HG03045 (cell line): ENCODE data around the gene TAF11L4.
"Not testable (repeated sequence)": the region's sequence is repeated elsewhere in the genome, so short reads cannot be mapped to it uniquely, and the experiment has no call there.

Experiments
- ATAC-seq: cut with Tn5 transposase; IDR thresholded peaks from one replicate; pipeline ENCODE4 v1.9.1; 2021; ENCODE audit warnings: mild to moderate bottlenecking, moderate library complexity; ENCODE audit not compliant: unreplicated experiment

Gene TAF11L4

DNA sequence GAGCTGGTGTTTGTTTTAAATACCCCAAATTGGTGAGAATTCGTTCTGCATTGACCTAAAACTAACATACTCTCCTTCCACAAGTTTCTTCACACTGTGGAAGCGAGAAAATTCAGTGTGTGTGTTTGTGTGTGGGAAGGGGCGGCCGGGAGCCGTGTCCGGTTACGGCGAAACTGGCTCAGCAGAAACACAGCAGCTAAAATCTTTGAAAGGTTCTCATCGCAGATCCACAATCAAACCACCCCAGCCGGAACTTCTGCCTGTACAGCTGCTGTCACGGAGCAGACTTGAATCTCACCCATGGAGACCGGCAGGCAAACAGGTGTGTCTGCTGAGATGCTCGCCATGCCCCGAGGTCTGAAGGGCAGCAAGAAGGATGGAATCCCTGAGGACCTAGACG is at the start of gene TAF11L4:
Gene TAF11L4, plus strand, starts transcription at position 301 of the 400 bp plus-strand sequence.
- not testable (repeated sequence) for ATAC-seq

DNA sequence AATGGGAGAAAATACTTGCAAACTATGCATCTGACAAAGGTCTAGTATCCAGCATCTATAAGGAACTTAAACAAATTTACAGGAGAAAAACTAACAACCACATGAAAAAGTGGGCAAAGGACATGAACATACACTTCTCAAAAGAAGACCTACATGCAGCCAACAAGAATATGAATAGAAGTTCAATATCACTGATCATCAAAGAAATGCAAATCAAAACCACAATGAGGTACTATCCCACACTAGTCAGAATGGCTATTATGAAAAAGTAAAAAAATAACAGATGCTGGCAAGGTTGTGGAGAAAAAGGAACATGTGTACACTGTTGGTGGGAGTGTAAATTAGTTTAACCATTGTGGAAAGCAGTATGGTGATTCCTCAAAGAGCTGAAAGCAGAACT is 46.5 kb upstream of the TAF11L4 start:
- ATAC-seq: not testable (repeated sequence)

DNA sequence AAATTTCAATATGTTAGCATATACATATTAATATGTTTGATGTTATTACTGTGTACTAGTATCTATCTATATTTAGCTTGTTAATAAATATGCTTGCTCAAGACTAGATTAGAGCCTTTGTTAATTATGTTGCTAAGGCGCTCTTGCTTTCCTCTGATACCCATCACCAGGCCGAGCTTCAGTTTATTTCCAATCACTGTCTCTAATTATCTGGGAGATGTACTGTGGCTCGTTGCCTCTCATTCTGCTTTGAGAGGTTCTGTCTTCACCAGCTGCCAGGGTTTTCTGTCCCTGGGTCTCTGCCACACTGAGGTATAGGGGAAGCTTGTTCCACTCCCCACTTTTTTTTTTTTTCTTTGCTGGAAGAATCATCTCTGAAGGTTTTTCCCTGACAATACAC is 44.6 kb upstream of the TAF11L4 start:
- ATAC-seq: no peak

DNA sequence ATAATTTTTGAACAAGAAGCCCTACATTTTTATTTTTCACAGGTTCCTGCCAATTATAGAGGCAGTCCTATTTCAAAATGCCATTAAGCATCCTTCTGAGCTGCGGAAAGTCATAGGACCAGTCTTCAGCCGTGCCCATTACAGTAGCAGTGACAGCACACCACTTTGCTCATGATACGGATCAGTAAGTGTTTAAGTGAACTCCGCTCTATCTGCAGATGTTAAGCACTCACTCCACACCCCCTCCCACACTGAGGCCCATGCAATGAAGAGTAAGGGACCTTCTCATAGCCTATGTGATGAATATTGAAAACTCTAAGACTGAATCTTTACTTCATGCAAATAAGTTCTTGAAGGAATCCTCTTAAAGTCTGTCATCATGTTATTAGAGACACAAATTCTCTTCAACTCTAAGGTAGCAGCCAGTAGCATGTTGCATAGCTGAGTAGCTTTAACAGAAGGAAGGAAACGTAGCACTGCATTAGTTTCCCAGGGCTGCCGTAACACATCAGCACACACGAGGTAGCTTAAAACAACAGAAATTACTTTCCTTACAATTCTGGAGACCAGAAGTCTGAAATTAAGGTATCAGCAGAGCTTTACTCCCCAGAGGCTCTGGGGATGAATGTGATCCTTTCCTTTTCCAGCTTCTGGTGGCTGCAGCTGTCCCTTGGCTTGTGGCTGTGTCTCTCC is 43.9 kb upstream of the TAF11L4 start:
- no peak for ATAC-seq

DNA sequence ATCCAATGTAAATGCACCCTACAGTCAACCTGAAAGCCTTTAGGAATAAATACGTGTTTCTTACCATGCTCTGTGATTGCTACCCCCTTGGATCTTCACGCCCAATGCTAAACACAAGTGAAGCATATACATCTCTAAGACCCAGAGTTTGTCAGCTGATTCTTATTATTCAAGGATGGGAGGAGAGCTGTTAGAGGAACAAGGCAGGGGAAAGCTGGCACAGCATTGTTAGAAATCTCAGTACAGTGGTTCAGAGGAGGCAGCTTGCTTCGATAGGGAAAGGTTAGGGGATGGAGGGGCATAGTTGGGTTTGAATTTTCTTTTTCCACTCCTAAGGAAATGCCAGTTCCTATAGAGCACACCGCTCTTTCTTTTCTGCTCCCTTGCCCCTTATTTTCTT is 40.2 kb upstream of the TAF11L4 start:
- no peak for ATAC-seq

DNA sequence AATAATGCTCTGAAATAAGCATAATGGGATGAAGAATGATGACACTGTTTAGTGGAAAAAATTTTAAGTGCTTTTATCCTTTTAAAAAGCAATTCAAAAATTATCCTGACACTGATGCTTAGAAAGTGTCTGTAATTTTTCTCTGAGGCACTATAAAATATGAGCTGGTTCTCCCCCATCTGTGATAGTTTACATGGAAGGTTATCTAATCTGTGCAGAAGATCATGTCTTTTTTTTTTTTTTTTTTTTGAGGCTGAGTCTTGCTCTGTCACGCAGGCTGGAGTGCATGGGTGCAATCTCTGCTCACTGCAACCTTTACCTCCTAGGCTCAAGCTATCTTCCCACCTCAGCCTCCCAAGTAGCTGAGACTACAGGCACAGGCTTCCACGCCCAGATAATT is 38.8 kb upstream of the TAF11L4 start:
- no peak for ATAC-seq

DNA sequence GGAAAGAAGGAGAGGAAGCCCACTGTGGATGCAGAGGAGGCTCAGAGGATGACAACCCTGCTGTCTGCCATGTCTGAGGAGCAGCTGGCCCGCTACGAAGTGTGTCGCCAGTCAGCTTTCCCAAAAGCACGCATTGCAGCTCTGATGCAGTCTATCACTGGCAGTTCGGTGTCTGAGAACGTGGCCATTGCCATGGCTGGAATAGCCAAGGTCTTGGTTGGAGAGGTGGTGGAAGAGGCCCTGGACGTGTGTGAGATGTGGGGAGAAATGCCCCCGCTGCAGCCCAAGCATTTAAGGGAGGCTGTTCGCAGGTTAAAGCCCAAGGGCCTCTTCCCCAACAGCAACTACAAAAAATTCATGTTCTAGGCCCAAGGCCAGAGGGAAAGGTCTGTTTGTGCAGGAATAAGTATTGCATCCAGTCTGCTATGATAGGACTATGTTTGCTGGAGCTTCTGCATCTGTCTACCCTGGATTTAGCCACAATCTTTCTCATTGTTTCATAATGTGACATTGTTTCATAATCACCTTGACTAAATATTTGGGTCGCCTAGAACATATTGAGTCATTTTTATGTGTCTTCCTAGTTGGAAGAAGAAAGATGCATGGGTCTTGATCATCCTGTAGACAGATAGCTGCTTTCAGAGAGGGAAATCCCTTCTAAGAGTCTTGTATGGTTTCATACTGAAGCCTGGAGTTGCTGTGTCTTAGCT is 35.0 kb upstream of the TAF11L4 start:
- ATAC-seq: not testable (repeated sequence)

DNA sequence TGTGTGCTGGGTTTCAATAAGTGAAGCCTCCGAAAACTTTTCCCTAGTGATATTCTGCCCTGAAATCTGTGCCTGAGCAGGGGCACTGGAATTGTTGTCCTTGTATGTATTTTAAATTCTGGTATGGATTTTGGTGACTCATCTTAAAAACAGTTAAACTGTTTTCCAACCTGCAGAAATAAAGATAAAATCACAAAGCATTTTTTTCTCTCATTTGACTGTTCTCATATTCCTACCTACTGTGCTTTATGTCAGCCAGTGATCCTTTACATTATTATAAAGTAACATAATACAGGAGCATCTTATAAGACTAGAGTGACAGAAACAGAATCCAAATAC is 34.5 kb upstream of the TAF11L4 start:
- no peak for ATAC-seq

DNA sequence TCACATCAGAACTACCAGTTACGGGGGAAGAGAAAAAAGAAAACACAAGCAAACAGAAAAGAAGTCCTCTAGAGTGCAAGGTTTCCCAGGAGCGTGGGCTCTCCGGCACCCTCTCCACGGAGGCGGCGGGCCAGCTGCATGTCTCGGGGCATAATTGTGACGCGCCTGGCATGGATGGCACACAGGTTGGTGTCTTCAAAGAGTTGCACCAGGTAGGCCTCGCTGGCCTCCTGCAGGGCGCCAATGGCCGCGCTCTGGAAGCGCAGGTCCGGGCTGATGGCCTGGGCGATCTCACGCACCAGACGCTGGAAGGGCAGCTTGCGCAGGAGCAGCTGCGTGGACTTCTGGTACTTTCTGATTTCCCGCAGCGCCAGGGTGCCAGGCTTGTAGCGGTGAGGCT is 30.3 kb upstream of the TAF11L4 start:
- not testable (repeated sequence) for ATAC-seq

DNA sequence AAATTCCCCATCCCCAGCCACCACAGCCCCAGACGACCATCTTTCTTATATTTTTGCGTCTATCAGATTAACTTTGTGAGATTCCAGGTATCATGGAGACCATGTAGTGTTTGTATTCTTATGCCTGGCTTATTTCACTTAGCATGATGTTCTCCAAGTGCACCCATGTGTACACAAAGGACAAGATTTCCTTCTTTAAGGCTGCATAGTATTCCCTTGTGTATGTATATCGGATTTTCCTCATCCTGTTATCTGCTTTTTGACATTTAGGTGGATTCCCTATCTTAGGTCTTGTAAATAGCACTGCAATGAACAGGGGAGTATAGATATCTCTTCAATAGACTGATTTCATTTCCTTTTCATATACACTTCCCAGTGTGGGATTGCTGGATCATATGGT is 28.8 kb upstream of the TAF11L4 start:
- no peak for ATAC-seq

DNA sequence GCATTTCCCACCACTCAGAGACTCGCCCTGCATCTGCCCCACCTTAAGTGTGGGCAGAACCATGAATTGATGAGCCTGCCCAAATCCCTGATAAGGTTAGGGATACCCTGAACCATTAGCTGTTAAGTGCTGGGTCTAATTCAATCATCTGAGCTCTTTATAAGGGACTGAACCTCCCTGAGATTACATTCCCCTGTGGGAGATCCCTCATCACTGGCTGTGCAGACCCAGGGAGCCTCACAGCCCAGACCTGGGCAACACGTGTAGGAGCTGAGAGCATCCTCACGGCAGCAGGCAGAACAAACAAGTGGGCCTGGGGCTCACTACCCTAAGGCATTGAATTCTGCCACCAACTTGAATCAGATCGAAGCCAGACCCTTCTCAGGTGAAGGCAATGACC is 24.2 kb upstream of the TAF11L4 start:
- ATAC-seq: no peak

DNA sequence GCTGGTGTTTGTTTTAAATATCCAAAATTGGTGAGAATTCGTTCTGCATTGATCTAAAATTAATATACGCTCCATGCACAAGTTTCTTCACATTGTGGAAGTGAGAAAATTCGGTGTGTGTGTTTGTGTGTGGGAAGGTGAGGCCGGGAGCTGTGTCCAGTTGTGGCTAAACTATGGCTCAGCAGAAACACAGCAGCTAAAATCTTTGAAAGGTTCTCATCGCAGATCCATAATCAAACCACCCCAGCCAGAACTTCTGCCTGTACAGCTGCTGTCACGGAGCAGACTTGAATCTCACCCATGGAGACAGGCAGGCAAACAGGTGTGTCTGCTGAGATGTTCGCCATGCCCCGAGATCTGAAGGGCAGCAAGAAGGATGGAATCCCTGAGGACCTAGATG is 23.7 kb upstream of the TAF11L4 start, which contains the start of gene TAF11L2:
Gene TAF11L2, plus strand, starts transcription at position 301 of the 400 bp plus-strand sequence.
- not testable (repeated sequence) for ATAC-seq

DNA sequence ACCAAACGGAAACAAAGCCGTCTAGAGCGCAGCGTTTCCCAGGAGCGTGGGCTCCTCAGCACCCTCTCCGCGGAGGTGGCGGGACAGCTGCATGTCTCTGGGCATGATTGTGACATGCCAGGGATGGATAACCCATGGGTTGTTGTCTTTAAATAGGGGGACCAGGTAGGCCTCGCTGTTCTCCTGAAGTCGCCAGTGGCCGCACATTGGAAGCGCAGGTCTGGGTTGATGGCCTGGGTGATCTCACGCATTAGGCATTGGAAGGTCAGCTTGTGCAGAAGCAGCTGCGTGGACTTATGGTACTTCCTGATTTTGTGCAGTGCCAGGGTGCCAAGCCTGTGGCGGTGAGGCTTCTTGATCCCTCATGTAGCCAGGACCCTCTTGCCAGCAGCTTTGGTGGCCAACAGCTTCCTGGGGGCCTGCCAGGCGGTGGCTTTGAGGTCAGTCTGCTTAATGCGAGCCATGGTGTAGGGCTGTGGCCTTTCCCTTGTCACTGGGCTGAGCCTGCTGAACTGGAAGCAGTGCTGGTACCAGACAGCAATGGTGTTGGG is 9.8 kb upstream of the TAF11L4 start:
- ATAC-seq: no peak

DNA sequence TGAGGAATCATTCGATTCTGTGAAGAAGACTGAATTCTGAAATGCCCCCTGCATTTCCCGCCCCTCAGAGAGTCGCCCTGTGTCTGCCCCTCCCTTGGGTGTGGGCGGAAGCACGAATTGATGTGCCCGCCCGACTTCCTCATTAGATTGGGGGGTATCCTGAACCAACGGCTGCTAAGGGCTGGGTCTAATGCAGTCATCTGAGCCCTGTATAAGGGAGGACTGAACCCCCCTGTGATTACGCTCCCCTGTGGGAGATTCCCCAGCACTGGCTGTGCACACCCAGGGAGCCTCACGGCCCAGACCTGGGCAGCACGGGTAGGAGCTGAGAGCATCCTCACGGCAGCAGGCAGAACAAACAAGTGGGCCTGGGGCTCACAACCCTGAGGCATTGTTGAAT is 4.1 kb upstream of the TAF11L4 start:
- not testable (repeated sequence) for ATAC-seq

DNA sequence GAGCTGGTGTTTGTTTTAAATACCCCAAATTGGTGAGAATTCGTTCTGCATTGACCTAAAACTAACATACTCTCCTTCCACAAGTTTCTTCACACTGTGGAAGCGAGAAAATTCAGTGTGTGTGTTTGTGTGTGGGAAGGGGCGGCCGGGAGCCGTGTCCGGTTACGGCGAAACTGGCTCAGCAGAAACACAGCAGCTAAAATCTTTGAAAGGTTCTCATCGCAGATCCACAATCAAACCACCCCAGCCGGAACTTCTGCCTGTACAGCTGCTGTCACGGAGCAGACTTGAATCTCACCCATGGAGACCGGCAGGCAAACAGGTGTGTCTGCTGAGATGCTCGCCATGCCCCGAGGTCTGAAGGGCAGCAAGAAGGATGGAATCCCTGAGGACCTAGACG is 3.5 kb upstream of the TAF11L4 start, which contains the start of gene TAF11L3:
Gene TAF11L3, plus strand, starts transcription at position 301 of the 400 bp plus-strand sequence.
- not testable (repeated sequence) for ATAC-seq

DNA sequence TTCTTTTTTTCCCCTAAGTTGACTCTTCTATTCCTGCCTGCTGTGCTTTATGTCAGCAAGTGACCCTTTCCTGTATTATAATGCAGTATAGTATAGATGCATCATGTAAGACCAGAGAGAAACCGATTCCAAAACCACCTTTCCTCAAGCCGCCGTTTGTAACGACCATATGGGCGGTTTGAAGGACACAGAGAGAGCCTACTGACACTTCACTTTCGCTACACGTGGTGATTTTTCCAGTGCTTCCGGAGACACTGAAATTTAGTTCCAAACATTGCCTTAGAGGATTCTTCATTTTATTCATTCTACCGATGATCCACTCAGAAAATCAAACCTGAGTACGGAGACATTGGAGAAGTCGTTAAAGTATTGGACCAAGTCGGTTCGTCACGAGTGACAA is 2.1 kb upstream of the TAF11L4 start:
- ATAC-seq: not testable (repeated sequence)

DNA sequence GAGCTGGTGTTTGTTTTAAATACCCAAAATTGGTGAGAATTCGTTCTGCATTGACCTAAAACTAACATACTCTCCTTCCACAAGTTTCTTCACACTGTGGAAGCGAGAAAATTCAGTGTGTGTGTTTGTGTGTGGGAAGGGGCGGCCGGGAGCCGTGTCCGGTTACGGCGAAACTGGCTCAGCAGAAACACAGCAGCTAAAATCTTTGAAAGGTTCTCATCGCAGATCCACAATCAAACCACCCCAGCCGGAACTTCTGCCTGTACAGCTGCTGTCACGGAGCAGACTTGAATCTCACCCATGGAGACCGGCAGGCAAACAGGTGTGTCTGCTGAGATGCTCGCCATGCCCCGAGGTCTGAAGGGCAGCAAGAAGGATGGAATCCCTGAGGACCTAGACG is 3.3 kb downstream of the TAF11L4 start, which contains the start of gene TAF11L5:
Gene TAF11L5, plus strand, starts transcription at position 301 of the 400 bp plus-strand sequence.
- ATAC-seq: not testable (repeated sequence)

DNA sequence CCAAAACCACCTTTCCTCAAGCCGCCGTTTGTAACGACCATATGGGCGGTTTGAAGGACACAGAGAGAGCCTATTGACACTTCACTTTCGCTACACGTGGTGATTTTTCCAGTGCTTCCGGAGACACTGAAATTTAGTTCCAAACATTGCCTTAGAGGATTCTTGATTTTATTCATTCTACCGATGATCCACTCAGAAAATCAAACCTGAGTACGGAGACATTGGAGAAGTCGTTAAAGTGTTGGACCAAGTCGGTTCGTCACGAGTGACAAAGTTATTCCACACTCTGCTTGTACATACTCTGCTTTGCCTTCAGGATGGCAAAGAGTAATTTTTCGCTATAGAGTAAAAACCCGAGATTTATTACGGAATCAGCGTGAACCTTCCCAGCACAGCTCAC is 4.9 kb downstream of the TAF11L4 start:
- not testable (repeated sequence) for ATAC-seq

DNA sequence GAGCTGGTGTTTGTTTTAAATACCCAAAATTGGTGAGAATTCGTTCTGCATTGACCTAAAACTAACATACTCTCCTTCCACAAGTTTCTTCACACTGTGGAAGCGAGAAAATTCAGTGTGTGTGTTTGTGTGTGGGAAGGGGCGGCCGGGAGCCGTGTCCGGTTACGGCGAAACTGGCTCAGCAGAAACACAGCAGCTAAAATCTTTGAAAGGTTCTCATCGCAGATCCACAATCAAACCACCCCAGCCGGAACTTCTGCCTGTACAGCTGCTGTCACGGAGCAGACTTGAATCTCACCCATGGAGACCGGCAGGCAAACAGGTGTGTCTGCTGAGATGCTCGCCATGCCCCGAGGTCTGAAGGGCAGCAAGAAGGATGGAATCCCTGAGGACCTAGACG is 6.8 kb downstream of the TAF11L4 start, which contains the start of gene TAF11L6:
Gene TAF11L6, plus strand, starts transcription at position 301 of the 400 bp plus-strand sequence.
- not testable (repeated sequence) for ATAC-seq
